ENCODE data around the gene FAM131A.
A peak's percentile ranks its signal among the peaks of the same experiment; 100 is the strongest.

FAM131A gene

GRCh38 chr3:184337399-184337714 is at the start of gene FAM131A:
Gene FAM131A (plus strand): TSS chr3:184337600. CDS start chr3:184337631, 31 bp downstream.
- no peak for DNase-seq

DNA sequence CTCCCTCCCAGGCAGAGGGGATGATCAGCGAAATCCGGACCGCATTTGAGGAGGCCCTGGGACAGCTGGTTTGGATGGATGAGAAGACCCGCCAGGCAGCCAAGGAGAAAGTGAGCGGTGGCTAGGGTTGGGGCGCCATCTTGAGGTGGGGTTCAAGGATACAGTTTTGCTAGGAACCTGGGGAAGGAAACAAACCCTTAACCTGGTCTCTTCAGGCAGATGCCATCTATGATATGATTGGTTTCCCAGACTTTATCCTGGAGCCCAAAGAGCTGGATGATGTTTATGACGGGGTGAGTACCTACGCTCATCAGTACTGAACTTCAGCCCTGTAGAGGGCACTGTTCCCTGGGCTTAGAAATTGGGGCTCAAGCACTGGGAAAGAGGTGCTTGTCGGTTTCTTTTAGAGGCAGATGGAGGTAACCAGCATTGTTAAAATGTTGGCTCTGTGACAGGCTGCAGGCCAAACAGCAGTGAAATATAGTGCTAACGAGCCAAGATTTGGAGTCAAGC is 47.9 kb upstream of the FAM131A start:
- peak; percentile 68 to 72 for DNase-seq

DNA sequence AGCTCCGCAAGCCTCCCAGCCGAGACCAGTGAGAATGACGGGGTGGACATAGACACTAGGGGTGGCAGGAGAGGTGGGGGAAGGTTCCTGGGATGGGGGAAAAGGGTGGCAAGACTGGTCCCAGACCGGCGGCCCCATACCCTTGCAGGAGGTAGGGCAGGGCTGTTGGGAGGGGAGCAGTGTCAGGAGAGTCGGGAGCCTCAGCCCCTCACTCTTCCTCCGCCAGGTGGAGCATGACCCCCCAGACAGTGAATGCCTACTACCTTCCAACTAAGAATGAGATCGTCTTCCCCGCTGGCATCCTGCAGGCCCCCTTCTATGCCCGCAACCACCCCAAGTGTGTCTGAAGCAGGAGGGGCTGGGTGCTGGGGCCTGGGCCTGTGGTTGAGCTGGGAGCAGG is 47.1 kb upstream of the FAM131A start:
- DNase-seq: no peak

DNA sequence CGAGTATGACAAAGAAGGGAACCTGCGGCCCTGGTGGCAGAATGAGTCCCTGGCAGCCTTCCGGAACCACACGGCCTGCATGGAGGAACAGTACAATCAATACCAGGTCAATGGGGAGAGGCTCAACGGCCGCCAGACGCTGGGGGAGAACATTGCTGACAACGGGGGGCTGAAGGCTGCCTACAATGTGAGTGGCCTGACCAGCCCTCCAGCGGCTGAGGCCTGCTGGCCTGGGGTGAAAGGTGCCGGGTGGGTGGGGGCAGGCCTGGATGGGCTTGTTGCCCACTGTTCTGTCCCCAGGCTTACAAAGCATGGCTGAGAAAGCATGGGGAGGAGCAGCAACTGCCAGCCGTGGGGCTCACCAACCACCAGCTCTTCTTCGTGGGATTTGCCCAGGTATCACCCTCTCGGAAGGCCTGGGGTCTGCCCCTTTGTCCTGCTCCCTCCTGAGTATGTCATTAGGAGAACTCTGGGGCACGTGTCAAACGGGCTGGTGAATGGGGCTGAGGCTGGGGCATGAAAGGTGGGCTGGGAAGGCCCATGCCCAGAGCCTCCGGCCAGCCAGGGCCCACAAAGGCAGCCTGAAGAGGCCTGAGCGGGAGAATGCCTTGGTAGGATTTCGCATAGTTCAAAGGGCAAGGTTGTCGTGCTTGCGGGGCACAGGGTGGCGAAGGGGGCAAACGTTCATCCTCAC is 46.2 kb upstream of the FAM131A start:
- DNase-seq: no peak

DNA sequence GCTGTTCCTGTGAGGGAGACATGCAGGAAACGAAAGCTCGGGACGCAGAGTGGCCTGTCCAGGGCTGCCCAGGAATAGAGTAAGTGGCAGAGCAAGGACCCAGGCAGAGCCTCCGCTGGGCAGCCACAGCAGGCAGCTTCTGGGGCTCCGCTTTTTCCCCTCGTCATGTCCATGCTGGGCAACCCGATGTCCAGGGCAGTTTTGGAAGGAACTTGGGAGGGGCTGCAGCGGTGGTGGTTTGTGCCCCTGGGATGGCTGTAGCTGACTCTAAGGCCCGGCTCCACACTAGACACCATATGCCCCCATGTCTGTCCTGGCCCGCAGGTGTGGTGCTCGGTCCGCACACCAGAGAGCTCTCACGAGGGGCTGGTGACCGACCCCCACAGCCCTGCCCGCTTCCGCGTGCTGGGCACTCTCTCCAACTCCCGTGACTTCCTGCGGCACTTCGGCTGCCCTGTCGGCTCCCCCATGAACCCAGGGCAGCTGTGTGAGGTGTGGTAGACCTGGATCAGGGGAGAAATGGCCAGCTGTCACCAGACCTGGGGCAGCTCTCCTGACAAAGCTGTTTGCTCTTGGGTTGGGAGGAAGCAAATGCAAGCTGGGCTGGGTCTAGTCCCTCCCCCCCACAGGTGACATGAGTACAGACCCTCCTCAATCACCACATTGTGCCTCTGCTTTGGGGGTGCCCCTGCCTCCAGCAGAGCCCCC is 45.5 kb upstream of the FAM131A start:
- DNase-seq: no peak

DNA sequence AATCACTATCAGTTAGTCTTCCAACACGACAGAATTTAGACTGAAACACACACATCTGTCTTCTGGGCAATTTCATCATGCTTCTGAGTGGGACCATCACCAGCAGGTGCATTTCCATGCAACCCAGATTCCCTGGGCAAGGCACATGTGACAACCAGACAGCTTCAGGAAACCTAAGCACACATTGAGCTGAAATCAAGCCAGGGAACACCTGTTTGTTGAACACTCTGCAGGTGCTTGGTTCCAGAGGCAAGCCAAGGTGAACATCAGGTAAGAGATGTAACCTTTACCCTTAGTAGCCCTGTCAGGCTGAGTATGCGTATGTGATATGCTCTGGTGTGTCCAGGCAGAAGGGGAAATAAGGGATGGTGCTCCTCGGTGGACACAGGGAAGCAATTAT is 41.6 kb upstream of the FAM131A start:
- no peak for DNase-seq

GRCh38 chr3:184296616-184297015 is 40.8 kb upstream of the FAM131A start:
- DNase-seq: no peak

- DNase-seq: peak; percentile 89 to 91
Observed at GRCh38 chr3:184298759-184299487, 38.5 kb upstream of the FAM131A start, which contains the start of gene PSMD2. Gene PSMD2 (plus strand): TSS chr3:184299241. CDS start chr3:184299267, 26 bp downstream.

GRCh38 chr3:184299488-184300377 is 37.7 kb upstream of the FAM131A start:
- peak in 1 of 2 experiments; percentile 8 for DNase-seq

DNA sequence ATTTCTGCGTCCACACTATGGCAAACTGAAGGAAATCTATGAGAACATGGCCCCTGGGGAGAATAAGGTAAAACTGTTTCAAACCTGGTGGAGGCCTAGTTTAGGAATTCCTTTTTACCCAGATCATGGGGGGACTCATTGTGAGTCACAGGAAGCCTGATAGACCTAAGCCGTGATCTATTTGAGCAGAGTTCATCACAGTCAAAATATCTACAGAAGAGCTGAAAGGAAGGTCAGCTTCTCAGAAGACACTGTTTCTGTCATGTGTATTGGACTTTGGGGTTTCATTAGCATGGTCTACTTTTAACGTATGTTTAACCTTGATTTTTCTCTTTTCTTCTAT is 37.1 kb upstream of the FAM131A start:
- no peak for DNase-seq

GRCh38 chr3:184305577-184305976 is 31.8 kb upstream of the FAM131A start:
- DNase-seq: peak; percentile 33 to 49

- no peak for DNase-seq
Observed at GRCh38 chr3:184306341-184306972, 30.9 kb upstream of the FAM131A start.

DNA sequence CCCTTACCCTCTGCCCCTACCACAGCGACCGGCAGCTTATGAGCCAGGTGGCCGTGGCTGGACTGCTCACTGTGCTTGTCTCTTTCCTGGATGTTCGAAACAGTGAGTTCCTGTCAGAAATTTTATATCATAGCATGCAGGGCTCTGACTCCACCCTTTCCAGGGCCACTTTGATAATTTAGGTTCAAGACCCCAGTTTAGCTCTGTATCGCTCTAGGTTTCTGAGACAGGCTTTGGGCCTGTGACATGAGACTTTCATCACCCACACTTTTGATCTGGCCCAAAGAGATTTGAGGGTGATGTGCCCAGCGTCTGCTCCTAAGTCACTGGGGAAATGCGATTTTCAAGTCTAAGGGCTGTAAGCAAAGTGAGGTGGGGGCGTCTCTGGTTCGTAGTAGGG is 29.5 kb upstream of the FAM131A start:
- no peak for DNase-seq

DNA sequence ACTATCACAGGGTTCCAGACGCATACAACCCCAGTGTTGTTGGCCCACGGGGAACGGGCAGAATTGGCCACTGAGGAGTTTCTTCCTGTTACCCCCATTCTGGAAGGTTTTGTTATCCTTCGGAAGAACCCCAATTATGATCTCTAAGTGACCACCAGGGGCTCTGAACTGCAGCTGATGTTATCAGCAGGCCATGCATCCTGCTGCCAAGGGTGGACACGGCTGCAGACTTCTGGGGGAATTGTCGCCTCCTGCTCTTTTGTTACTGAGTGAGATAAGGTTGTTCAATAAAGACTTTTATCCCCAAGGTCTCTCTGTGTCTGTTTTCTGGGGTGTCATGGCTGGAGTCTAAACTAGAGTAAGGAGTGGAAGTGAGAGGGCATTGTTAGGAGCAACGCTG is 28.7 kb upstream of the FAM131A start:
- no peak for DNase-seq

GRCh38 chr3:184311633-184312032 is 25.8 kb upstream of the FAM131A start:
- DNase-seq: no peak

DNA sequence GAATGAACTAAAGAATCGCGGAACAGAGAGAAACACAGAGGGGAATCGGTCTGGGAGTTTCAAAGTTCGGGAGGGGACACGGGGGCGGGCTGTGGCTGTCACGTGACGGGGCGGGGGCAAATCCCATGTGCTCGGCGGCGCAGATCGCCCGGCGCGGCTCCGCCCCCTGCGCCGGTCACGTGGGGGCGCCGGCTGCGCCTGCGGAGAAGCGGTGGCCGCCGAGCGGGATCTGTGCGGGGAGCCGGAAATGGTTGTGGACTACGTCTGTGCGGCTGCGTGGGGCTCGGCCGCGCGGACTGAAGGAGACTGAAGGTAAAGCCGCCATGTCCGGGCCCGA is 23.1 kb upstream of the FAM131A start, which contains the start of gene EIF4G1:
TSS of gene EIF4G1 (plus strand) at position 244 of the 337 bp plus-strand sequence. CDS start 1,191 bp downstream, outside the sequence.
- peak; percentile 87 to 89 for DNase-seq

- peak; percentile 8 to 19 for DNase-seq
Observed at GRCh38 chr3:184314700-184315542, 22.5 kb upstream of the FAM131A start.

DNA sequence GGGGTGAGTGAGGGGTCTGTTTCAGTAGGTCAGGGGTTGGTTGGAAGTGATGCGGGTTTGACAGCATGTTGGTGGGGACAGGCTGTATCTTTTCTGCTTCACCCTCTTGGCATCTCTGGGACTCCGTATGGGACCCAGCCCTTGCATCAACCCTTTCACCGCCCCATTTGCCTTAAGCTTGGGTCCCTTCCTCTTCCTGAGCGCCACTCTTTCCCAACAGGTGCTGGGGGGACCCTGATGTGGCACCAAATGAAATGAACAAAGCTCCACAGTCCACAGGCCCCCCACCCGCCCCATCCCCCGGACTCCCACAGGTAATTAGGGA is 21.9 kb upstream of the FAM131A start:
- no peak for DNase-seq

DNA sequence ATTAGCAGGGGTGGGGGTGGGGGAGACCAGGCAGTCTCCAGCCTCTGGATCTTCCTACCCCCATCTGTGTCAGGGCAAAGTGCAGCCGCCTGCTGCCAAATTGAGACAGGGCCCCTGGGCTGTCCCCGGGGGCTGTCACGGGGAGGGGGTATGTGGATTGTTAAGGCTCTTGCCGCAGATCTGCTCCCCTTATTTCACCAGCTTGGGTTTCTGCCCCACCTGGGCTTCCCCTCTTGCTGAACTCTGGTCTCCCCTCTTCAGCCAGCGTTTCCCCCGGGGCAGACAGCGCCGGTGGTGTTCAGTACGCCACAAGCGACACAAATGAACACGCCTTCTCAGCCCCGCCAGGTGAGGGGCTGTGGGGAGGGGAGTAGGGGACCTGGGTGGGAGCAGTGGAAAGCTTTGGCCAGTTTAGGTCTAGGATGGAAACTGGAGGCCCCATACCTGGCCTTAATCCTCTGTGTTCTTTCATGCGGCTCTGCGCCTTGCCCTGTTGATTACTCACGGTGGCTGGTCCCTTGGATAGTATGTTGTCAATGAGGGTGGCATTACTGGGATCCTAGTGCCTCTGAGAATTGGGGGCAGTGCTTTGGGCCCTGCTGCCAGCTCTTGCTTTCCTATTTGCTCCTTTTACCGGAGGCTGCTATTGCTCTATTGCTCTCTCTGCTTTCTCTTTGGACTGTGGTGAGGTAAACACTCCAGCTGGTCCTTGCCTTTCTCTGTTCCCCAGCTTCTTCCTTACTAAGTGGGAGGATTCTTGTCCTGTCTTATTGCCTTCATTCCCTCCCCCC is 21.3 kb upstream of the FAM131A start:
- no peak for DNase-seq

DNA sequence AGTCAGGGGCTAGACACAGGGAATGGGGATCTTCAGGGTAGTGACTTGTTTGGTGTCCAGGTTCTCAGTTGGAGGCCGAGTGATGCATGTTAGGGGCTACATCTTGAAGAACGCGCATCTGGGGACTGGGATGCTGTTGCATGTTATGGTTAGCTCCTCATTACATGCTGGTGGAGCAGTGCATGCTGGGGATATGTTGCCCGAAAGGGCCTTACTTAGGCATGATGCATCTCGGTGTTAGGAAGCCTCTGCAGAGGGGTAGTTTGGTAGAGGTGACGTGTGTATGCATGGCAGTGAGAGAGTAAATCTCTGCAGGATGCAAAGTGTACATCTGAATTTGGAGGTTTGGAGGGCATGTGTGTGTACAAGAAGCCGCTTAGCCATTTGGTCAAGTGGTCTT is 20.6 kb upstream of the FAM131A start:
- DNase-seq: no peak

DNA sequence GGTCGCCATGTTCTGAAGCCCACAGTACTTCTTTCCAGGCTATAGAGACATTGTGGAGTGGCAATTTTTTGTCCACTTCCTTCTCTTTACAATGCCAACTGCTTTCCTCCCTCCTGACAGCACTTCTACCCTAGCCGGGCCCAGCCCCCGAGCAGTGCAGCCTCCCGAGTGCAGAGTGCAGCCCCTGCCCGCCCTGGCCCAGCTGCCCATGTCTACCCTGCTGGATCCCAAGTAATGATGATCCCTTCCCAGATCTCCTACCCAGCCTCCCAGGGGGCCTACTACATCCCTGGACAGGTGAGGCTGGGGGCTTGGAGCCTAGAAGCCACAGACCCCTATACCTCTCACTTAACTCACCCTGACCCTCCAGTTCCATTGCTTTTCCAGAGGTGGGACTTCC is 20.2 kb upstream of the FAM131A start:
- no peak for DNase-seq

Data from Kasumi-1 (cell line).